ENCODE data around the gene NLK. TPM values are rescaled to one million over a fixed set of nuclear protein-coding genes. Genes with fewer than 3 reads are reported as not detected.
"Not testable (repeated sequence)": the region's sequence is repeated elsewhere in the genome, so short reads cannot be mapped to it uniquely, and the experiment has no call there.

The NLK gene
- total RNA-seq, 1 donor from 2014 or later = 17.6 TPM

- intact Hi-C loops (cut with micrococcal nuclease) = loop anchor here (1.0 kb wide), 1 partner anchor 30 kb away; no protein-coding TSS in a partner anchor
Observed at GRCh38 chr17:28071179-28071578, 28.7 kb downstream of the NLK start.

GRCh38 chr17:28071891-28072606 is 29.6 kb downstream of the NLK start:
- intact Hi-C loops (cut with micrococcal nuclease) = loop anchor here (1.0 kb wide), 1 partner anchor 31 kb away; no protein-coding TSS in a partner anchor

GRCh38 chr17:28072936-28073533 is 30.6 kb downstream of the NLK start:
- intact Hi-C loops (cut with micrococcal nuclease) = no loop called here

- intact Hi-C loops (cut with micrococcal nuclease) = no loop called here
Observed at GRCh38 chr17:28074010-28074409, 31.5 kb downstream of the NLK start.

- intact Hi-C loops (cut with micrococcal nuclease) = no loop called here
Observed at GRCh38 chr17:28076144-28076543, 33.7 kb downstream of the NLK start.

GRCh38 chr17:28077140-28077539 is 34.7 kb downstream of the NLK start:
- intact Hi-C loops (cut with micrococcal nuclease) = not testable (repeated sequence)

GRCh38 chr17:28078341-28079229 is 36.1 kb downstream of the NLK start:
- intact Hi-C loops (cut with micrococcal nuclease) = no loop called here

- intact Hi-C loops (cut with micrococcal nuclease) = no loop called here
Observed at GRCh38 chr17:28081467-28081866, 39.0 kb downstream of the NLK start.

- intact Hi-C loops (cut with micrococcal nuclease) = no loop called here
Observed at GRCh38 chr17:28085766-28086165, 43.3 kb downstream of the NLK start.

GRCh38 chr17:28086519-28086918 is 44.0 kb downstream of the NLK start:
- intact Hi-C loops (cut with micrococcal nuclease) = no loop called here

GRCh38 chr17:28087743-28088142 is 45.3 kb downstream of the NLK start:
- intact Hi-C loops (cut with micrococcal nuclease) = no loop called here

GRCh38 chr17:28090551-28090950 is 48.1 kb downstream of the NLK start:
- intact Hi-C loops (cut with micrococcal nuclease) = no loop called here

GRCh38 chr17:28092088-28092487 is 49.6 kb downstream of the NLK start:
- intact Hi-C loops (cut with micrococcal nuclease) = no loop called here

GRCh38 chr17:28093999-28094716 is 51.7 kb downstream of the NLK start:
- intact Hi-C loops (cut with micrococcal nuclease) = no loop called here

- intact Hi-C loops (cut with micrococcal nuclease) = no loop called here
Observed at GRCh38 chr17:28096756-28097155, 54.3 kb downstream of the NLK start.

GRCh38 chr17:28097254-28097653 is 54.8 kb downstream of the NLK start:
- intact Hi-C loops (cut with micrococcal nuclease) = no loop called here

GRCh38 chr17:28097901-28098300 is 55.4 kb downstream of the NLK start:
- intact Hi-C loops (cut with micrococcal nuclease) = no loop called here

- intact Hi-C loops (cut with micrococcal nuclease) = not testable (repeated sequence)
Observed at GRCh38 chr17:28098591-28098990, 56.1 kb downstream of the NLK start.

- intact Hi-C loops (cut with micrococcal nuclease) = no loop called here
Observed at GRCh38 chr17:28100251-28100650, 57.8 kb downstream of the NLK start.

GRCh38 chr17:28100936-28101335 is 58.5 kb downstream of the NLK start:
- intact Hi-C loops (cut with micrococcal nuclease) = no loop called here

GRCh38 chr17:28101919-28102318 is 59.4 kb downstream of the NLK start:
- intact Hi-C loops (cut with micrococcal nuclease) = no loop called here
